Embryonic facial prominence (tissue), 1 donor: ENCODE measurements around the gene ALDH1B1.
"Not testable (repeated sequence)": the region's sequence is repeated elsewhere in the genome, so short reads cannot be mapped to it uniquely, and the experiment has no call there.

ENCODE experiments used
- DNase-seq: peaks from one replicate; pipeline ENCODE4 v3.0.0-alpha.2; 2016; ENCODE audit errors: extremely low spot score

ALDH1B1 gene

GRCh38 chr9:38387066-38387465, 5.4 kb upstream of the ALDH1B1 start:
- no peak for DNase-seq

GRCh38 chr9:38387751-38388150, 4.8 kb upstream of the ALDH1B1 start:
- no peak for DNase-seq

- DNase-seq: no peak
Observed at GRCh38 chr9:38388283-38389223, 3.9 kb upstream of the ALDH1B1 start.

- DNase-seq: no peak
Observed at GRCh38 chr9:38389313-38389712, 3.2 kb upstream of the ALDH1B1 start.

GRCh38 chr9:38390442-38390841, 2.1 kb upstream of the ALDH1B1 start:
- DNase-seq: no peak

- no peak for DNase-seq
Observed at GRCh38 chr9:38390851-38391250, 1.7 kb upstream of the ALDH1B1 start.

GRCh38 chr9:38391278-38392118, 1.0 kb upstream of the ALDH1B1 start:
- no peak for DNase-seq

- no peak for DNase-seq
Observed at GRCh38 chr9:38393128-38393796, 760 bp downstream of the ALDH1B1 start.

GRCh38 chr9:38394416-38394815, 1.9 kb downstream of the ALDH1B1 start:
- DNase-seq: no peak

GRCh38 chr9:38395653-38396370, 3.3 kb downstream of the ALDH1B1 start:
- DNase-seq: no peak

GRCh38 chr9:38396371-38396671, 3.8 kb downstream of the ALDH1B1 start:
- no peak for DNase-seq

- DNase-seq: not testable (repeated sequence)
Observed at GRCh38 chr9:38399191-38399590, 6.7 kb downstream of the ALDH1B1 start.

- no peak for DNase-seq
Observed at GRCh38 chr9:38401994-38402393, 9.5 kb downstream of the ALDH1B1 start.

- DNase-seq: no peak
Observed at GRCh38 chr9:38404314-38404713, 11.8 kb downstream of the ALDH1B1 start.

GRCh38 chr9:38405785-38406184, 13.3 kb downstream of the ALDH1B1 start:
- DNase-seq: no peak

GRCh38 chr9:38406476-38407186, 14.1 kb downstream of the ALDH1B1 start:
- no peak for DNase-seq

- no peak for DNase-seq
Observed at GRCh38 chr9:38408719-38409118, 16.2 kb downstream of the ALDH1B1 start.

GRCh38 chr9:38412751-38413150, 20.2 kb downstream of the ALDH1B1 start:
- no peak for DNase-seq

- DNase-seq: no peak
Observed at GRCh38 chr9:38413283-38413682, 20.8 kb downstream of the ALDH1B1 start.

GRCh38 chr9:38414040-38414723, 21.7 kb downstream of the ALDH1B1 start:
- no peak for DNase-seq
